ENCODE data around the gene USH2A.

GRCh38 chr1:215895276-215895675 is 528.0 kb downstream of the USH2A start:
- TF ChIP-seq CTCF (IDR thresholded peaks at IDR 0.05; ENCODE audit: borderline replicate concordance, extremely low read depth, low read length, poor library complexity, severe bottlenecking) (no peak), EZH2 (IDR thresholded peaks at IDR 0.05; ENCODE audit: borderline replicate concordance, low read depth, low read length, severe bottlenecking) (no peak)

Measured in DND-41 (cell line).